ENCODE results near the gene CYTH3. TPM values are rescaled to one million over a fixed set of nuclear protein-coding genes. Genes with fewer than 3 reads are reported as not detected.

CYTH3 gene
- total and polyA plus RNA-seq, 9 of the 15 experiments (the other 6 are each of a cell fraction or from before 2014, with no cell fraction given), result 0.25 to 15.2 (median 11.4) TPM

- Histone ChIP-seq H3K9me3 (replicated peaks; ENCODE audit: control insufficient read depth, insufficient read depth, low read depth, low read length) (no peaks in the 10 kb centered on the region), H3K9me1 (ENCODE audit: control insufficient read depth, insufficient read depth, low read length) (no peaks in the 10 kb centered on the region), H2AFZ (ENCODE audit: low read depth, low read length) (no peak overlapping the region), H3K79me2 (ENCODE audit: control insufficient read depth, insufficient read depth, low read length) (peaks cover 13% of the 10 kb centered on the region; the same call in 2 of the 3 replicates), H3K9ac (ENCODE audit: insufficient read depth in 1 of 2, low read depth in 2 of 2, low read length in 2 of 2) (no peak overlapping the region), H3K36me3 (ENCODE audit: control insufficient read depth, insufficient read depth, low read length) (no peaks in the 10 kb centered on the region), H3K4me1 (replicated peaks in 1 of 2; ENCODE audit: control insufficient read depth in 2 of 2, insufficient read depth in 2 of 2, low read length in 2 of 2) (peaks cover 2% of the 10 kb centered on the region in 2 experiments; a peak in 3 of 5 replicates), H3K27ac (ENCODE audit: extremely low read depth, low read depth, low read length) (no peak overlapping the region), H3K27me3 (ENCODE audit: control insufficient read depth in 2 of 2, insufficient read depth in 2 of 2, low read length in 2 of 2) (no peaks in the 10 kb centered on the region), H4K20me1 (replicated peaks; ENCODE audit: control insufficient read depth, insufficient read depth, low read length) (peaks cover 9% of the 10 kb centered on the region; the same call in 1 of the 2 replicates), H3K4me2 (ENCODE audit: insufficient read depth, low read length) (no peak overlapping the region), H3K4me3 (no peak overlapping the region)
- in situ Hi-C loops (cut with MboI) (no loop called here), intact Hi-C loops (cut with micrococcal nuclease) (no loop called here)
- ATAC-seq (no peak), FAIRE-seq (no peak), DNase-seq (ENCODE audit: extremely low read depth in 1 of 4, low spot score in 3 of 4) (no peak)
- 39% methylated on average over 3 of the region's 4 CpGs for whole genome bisulfite sequencing (ENCODE audit: insufficient coverage, low coverage, missing lambda C conversion rate)
- CTCF ChIA-PET (ENCODE audit: low intra/inter-chr PET ratio), result no interaction called here
- TF ChIP-seq TAF1 (IDR thresholded peaks at IDR 0.05; ENCODE audit: control insufficient read depth, extremely low read depth, insufficient read depth, low read length, severe bottlenecking) (no peak), PRDM10 (IDR thresholded peaks at IDR 0.05; ENCODE audit: partially characterized antibody) (no peak), ZNF23 (CRISPR knock-in tag; IDR thresholded peaks at IDR 0.05) (no peak), CHD2 (IDR thresholded peaks at IDR 0.05; ENCODE audit: low read depth, low read length) (no peak), NCOA4 (IDR thresholded peaks at IDR 0.05; ENCODE audit: partially characterized antibody) (no peak), ZNF699 (CRISPR knock-in tag; IDR thresholded peaks at IDR 0.05; ENCODE audit: insufficient replicate concordance) (no peak), ZNF76 (CRISPR knock-in tag; IDR thresholded peaks at IDR 0.05; ENCODE audit: borderline replicate concordance) (no peak), POU5F1 (IDR thresholded peaks at IDR 0.05; ENCODE audit: borderline replicate concordance, low read depth, low read length, partially characterized antibody) (no peak)
- TF ChIP-seq, protein P1, sequence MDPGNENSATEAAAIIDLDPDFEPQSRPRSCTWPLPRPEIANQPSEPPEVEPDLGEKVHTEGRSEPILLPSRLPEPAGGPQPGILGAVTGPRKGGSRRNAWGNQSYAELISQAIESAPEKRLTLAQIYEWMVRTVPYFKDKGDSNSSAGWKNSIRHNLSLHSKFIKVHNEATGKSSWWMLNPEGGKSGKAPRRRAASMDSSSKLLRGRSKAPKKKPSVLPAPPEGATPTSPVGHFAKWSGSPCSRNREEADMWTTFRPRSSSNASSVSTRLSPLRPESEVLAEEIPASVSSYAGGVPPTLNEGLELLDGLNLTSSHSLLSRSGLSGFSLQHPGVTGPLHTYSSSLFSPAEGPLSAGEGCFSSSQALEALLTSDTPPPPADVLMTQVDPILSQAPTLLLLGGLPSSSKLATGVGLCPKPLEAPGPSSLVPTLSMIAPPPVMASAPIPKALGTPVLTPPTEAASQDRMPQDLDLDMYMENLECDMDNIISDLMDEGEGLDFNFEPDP (CRISPR knock-in tag; IDR thresholded peaks at IDR 0.05), result no peak
- TF ChIP-seq, protein P2, sequence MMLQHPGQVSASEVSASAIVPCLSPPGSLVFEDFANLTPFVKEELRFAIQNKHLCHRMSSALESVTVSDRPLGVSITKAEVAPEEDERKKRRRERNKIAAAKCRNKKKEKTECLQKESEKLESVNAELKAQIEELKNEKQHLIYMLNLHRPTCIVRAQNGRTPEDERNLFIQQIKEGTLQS (IDR thresholded peaks at IDR 0.05), result no peak
- TF ChIP-seq, protein P2 (CRISPR knock-in tag; conservative IDR thresholded peaks at IDR 0.05), result no peak
- no TSS peak for BruUV-seq (replicated peaks)
- POLR2A ChIA-PET, result no interaction called here
Measured at GRCh38 chr7:6198689-6199595, 73.5 kb downstream of the CYTH3 start.

Measured in K562 (cell line).